CD4-positive, alpha-beta T cell treated with Interleukin-15 for 4 hours (primary cell): ENCODE results near the gene AKTIP.
A peak's percentile ranks its signal among the peaks of the same experiment; 100 is the strongest.
"Not testable (repeated sequence)": the region's sequence is repeated elsewhere in the genome, so short reads cannot be mapped to it uniquely, and the experiment has no call there.

Experiments
- DNase-seq: peaks from one replicate; pipeline ENCODE4 v3.0.0-alpha.2; 2020; ENCODE audit warnings: low spot score

AKTIP gene

GRCh38 chr16:53515811-53516210 lies 12.8 kb upstream of the AKTIP start:
- no peak for DNase-seq

GRCh38 chr16:53515259-53515658 lies 12.2 kb upstream of the AKTIP start:
- DNase-seq, result no peak

DNA sequence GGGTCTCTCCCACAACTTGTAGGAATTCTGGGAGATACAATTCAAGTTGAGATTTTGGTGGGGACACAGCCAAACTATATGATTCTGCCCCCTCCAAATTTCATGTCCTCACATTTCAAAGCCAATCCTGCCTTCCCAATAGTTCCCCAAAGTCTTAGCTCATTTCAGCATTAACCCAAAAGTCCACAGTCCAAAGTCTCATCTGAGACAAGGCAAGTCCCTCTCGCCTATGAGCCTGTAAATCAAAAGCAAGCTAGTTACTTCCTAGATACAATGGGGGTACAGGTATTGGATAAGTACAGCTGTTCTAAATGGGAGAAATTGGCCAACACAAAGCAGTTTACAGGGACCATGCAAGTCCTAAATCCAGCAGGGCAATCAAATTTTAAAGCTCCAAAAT lies 9.8 kb upstream of the AKTIP start:
- DNase-seq, result not testable (repeated sequence)

- no peak for DNase-seq
These were observed 8.6 kb upstream of the AKTIP start for GRCh38 chr16:53511403-53512280.

DNA sequence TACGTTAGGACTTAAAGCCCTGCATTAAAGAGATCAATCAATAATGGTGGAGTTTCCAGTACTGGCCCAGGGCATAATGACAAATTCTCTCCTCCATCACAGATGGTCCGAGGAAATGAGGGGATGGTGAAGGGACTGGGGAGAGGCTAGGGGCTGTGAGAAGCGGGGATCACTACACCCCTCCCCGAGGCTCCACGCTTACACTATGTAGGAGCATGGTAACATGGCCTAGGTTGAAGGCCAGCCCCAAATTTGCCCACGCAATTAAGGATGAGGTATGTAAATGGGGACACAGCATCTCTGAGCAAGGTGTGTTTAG lies 8.0 kb upstream of the AKTIP start:
- no peak for DNase-seq

- DNase-seq, result no peak
These were observed 7.7 kb upstream of the AKTIP start for GRCh38 chr16:53510704-53511070.

- peak; percentile 62 for DNase-seq
These were observed 7.1 kb upstream of the AKTIP start for GRCh38 chr16:53509906-53510703.

DNA sequence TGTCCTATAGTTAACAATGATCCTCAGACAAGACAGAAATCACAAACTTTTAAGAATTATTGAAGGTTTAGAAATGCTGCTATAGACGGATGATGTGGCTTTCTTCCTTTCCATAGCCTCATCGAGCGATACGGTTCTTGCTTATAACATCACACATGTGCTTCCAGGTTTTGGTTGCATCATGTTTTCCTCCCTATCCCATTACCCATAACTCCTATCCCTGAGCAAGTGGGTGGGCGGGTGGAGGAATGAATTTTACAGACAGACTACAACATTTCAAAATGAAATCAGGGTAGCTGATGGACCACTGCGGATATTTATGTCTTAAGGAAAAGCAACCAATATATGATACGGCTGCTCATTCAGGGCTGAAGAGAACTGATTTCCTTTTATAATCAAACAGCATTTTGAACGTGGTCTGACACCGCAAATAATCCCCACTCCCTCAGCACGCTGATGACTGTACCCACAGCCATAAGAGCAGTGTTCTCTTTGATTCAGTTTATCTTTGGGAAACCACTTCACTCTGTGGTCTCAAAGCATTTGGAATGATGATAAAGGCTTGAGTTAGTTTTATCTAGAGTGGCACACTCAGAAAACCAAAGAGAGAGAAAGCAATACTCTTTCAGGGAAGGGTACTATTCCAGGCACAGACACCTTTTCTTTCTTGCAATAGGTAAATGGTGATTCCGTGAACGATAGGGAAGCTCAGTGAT lies 4.6 kb upstream of the AKTIP start:
- DNase-seq, result no peak

DNA sequence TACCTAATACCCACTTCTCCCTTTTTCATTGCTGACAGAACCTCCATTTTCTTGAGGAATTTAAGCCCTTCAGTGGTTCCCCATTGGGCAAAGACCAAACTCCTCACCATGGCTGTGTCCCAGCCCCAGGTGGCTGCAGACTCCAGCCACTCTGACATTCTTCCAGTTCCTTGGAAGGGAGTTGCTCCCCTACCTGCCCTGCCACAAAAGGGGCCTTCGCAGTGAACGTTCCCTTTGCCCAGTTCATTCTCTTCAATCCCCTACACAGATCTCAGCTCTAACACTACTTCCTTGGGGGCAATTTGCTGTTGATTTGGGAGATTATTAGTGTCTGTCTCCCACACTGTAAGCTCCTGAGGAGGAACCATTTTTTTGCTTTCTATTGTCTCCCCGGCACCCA lies 3.2 kb upstream of the AKTIP start:
- no peak for DNase-seq

GRCh38 chr16:53504665-53505064 lies 1.7 kb upstream of the AKTIP start:
- peak; percentile 20 for DNase-seq

DNA sequence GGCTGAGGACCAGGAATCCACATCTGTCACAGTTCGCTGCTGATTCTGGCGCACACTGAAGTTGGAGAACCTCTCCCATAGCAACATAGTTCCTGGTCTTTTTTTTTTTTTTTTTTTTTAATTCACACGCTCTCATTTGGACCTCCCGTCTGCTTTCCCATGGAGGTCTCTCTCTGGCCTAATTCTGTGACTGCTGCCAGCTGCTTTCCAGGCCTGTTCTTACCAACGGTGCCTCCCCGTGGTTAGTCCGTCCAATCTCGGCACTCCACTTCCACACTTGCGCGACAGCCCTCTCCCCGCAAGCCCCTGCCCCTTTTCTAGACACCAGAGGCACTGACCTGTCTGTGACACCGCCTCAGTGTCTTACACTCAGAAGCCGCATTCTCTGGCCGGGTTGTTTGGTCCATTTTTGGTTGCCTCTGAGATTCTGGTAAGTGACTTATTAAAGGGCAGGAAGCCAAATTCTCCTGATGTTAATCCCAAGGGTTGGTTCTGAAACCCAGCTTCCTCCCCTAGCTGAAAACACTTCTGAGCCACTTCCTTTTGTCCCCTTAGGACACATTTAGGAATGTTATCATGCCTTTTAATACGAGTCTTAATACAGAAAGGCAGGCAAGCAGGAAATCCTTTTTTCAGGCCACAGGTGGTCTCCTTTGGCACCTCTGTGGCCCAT lies 1.1 kb upstream of the AKTIP start:
- DNase-seq, result peak; percentile 30

DNA sequence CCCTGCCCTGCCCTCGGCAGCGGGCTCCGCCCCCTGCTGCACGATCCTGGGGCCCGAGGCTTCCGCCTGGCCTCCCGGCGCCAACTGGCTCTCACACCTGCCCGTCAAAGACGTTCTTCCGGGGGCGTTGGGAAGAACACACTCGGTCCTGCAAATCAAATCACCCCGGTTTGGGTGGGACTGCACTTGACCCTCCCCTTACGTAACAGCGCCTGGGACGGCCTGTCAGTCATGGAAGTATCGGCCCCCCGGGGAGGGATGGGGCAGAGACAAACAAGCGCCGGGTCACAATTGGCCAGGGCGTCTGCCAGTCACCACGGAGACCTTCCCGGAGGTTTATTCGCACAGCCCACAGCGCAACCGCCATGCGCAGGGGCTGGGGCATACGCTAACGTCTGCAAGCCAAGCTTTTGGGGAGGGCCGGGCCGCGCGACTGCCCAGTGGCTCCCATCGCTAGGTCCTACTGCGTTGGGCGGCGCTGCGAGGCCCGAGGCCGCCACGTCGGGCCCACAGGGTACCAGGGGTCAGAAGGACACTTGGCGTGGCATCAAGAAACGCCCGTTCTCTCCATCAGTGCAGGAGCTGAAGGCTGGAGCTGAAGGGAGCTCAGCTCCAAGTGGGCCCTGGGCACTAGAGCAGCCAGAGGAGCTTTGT lies 388 bp upstream of the AKTIP start:
- peak; percentile 100 for DNase-seq

GRCh38 chr16:53501216-53501859 lies 1.7 kb downstream of the AKTIP start:
- DNase-seq, result no peak

DNA sequence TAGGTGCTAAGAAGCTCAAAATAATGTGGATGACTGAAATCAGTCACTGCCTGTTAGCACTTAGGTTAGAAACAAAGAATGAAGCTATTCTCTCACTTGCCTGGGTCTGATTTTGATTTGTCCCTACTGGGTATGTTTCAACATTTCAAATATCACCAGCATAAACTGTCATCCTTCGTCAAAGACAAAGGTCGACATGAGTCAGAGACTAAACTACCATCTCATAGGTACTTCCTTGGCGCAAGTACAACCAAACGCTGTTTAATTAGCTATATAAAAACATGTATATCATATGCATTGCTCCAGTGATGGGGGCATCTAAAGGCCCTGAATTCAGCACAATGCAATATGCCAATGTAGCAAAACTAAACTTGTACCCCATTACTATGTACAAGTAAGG lies 4.0 kb downstream of the AKTIP start:
- DNase-seq, result no peak

DNA sequence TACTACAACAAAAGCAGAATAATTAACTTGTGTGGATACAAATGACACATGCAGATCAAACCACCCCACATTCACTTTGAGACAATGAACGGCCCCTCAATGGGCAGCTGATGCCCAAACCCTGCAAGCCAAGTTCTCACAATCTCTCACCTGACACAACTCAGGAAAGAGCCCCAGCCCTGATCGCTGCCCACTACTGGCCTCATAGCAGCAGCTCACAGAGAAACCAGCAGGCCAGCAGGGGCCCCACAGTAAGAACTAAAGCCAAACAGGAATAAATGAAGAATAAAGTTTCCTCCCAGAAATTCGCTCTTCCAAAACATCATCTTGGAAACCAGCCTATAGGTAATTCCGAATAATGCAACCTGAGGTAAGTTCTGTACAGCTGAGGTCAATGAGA lies 7.7 kb downstream of the AKTIP start:
- DNase-seq, result no peak

DNA sequence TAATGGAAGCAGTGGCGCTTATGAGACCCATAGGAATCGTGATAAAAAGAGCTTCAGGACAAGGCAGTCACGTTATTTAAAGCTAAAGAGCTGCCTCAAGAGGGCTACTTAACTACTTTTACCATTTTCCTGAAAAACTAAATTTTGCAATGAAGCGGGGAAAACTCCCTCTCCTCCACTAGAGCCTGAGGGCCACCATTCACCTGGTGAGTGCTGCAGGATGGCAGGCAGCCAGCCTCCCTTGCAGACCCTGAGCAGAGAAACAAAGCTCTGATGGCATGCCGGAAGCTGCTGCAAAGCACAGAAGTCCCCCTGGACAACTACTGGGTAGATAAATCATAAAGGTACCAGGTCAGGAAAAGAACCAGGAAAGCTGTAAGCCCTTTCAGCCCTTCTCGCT lies 8.4 kb downstream of the AKTIP start:
- DNase-seq, result no peak

DNA sequence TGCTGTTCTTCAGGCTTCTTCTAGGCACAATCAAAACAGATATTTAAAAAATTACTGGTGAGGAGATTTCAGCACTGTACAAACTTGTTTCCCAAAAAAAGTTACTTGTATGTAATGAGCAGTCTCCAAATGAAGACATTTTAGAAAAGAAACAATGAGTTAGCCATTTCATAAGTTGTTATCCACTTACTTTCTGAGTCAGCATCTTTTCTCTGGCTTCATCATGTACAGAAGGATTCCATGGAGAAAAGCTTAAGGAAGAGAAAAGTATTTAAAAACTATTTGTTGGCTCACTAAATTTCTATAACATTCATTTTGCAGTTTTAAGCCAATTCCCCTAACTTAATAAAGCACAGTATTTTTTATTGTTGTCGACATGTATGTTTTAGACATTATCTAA lies 10.5 kb downstream of the AKTIP start:
- DNase-seq, result no peak

DNA sequence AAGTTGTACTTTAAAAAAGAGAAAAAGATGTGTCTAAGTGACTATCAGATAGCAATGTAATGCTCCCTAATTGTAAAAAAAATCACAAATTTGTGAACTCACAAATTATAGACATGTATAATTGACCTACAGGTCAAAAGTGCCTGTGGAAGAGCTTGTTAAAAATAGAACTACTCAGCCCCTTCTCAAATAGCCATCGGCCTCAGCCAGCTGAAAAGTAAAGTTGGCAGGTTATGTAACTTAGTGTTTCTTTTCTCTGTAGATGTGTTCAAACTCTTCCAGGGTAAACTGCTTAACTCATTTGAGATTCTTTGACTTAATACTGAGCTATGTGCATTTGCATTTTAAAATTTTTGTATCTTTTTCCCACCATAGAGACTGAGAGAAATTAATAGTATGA lies 13.3 kb downstream of the AKTIP start:
- DNase-seq, result no peak

DNA sequence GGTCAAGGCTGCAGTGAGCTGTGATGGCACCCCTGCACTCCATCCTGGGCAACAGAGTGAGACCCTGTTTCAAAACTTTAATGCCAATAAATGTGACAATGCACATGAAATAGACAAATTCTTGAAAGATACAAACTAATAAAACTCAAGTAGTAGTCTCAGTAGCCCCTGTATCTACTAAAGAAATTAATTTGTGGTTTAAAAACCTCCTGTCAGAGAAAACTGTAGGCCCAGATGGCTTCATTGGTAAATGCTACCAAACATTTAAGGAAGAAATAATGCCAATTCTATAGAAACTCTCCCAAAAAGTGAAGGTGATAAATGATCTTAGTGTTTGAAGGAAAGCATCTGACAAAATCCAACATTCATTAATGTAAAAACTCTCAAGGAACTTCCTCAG lies 16.8 kb downstream of the AKTIP start:
- DNase-seq, result no peak

DNA sequence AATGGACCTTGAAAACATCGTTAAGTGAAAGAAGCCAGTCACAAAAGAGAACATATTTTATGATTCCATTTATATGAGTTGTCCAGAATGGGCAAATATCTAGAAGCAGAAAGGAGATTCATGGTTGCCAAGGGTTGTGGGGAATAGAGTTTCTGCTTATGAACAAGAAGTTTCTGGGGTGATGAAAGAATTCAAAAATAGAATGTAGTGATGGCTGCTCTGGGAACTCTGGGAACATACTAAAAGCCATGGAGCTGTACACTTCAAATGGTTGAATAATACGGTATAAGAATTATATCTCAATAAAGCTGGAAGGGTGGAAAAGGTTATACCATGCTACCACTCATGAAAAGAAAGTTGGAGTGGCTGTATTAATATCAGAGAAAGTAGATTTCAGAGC lies 18.5 kb downstream of the AKTIP start:
- no peak for DNase-seq

- DNase-seq, result no peak
These were observed 20.9 kb downstream of the AKTIP start for GRCh38 chr16:53482123-53482522.
